GM18519 (cell line): ENCODE results near the gene SLFNL1.

ENCODE experiments used
- ATAC-seq: cut with Tn5 transposase; IDR thresholded peaks from one replicate; pipeline ENCODE4 v1.9.1; 2021; ENCODE audit warnings: mild to moderate bottlenecking, moderate library complexity; ENCODE audit not compliant: unreplicated experiment, low FRiP score

SLFNL1 gene

DNA sequence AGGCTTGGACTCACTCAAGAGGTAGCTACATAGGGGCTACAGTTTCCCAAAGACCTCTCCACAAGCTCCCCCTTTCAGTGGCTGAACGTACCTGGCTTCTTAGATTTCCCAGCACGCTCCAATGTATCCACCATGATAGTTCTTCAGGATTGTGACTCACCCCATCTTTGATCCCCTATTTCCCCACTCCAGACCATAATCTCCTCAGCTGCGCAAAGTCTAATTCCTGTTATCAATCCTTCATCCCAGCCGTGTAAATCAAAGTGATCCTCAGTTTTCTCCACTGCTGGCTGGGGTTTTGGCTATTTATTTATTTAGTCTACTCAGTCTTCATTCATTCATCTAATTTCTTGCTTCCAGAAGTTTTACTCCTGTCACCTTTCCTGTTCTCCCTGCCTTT, 55.1 kb downstream of the SLFNL1 start:
- no peak for ATAC-seq
